ENCODE measurements around the gene CCDC74B.
"Not testable (repeated sequence)": the region's sequence is repeated elsewhere in the genome, so short reads cannot be mapped to it uniquely, and the experiment has no call there.

DNA sequence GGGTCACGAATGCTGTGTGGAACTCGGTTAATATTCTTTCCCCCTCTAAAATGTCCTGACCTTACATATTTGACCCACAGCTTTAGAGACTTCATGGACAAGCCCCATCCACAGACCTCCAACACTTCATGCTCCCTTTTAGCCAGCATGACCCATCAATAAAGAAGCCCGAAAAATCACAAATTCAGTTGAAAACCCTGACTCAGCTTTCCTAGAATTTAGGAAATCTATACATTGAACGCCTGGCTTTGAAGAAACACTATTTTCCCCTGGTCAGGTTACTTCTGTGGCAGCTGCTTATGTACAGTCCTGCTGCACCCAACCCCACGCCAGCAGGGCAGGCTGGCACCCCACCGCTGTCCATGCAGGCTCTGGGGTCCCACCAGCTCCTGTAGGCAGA, 46.4 kb upstream of the CCDC74B start:
- not testable (repeated sequence) for TF ChIP-seq POLR2A, EP300 (IDR thresholded peaks at IDR 0.05)
